Posterior cingulate gyrus (tissue), 11 donors: ENCODE results near the gene SAP30L.

Experiments
- DNase-seq, 10 donors: peaks; one replicate each; pipeline versions ENCODE4 v3.0.0 to v3.0.0-alpha.2; 2020 to 2021; ENCODE audit warnings: mixed read lengths in 3 of 10
- intact Hi-C: fragments of 100-400 bp; cut with DNase I; formaldehyde crosslinking; loops from one replicate; pipeline ENCODE4 v1.15.1; 2023

Gene SAP30L, protein sequence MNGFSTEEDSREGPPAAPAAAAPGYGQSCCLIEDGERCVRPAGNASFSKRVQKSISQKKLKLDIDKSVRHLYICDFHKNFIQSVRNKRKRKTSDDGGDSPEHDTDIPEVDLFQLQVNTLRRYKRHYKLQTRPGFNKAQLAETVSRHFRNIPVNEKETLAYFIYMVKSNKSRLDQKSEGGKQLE

DNA sequence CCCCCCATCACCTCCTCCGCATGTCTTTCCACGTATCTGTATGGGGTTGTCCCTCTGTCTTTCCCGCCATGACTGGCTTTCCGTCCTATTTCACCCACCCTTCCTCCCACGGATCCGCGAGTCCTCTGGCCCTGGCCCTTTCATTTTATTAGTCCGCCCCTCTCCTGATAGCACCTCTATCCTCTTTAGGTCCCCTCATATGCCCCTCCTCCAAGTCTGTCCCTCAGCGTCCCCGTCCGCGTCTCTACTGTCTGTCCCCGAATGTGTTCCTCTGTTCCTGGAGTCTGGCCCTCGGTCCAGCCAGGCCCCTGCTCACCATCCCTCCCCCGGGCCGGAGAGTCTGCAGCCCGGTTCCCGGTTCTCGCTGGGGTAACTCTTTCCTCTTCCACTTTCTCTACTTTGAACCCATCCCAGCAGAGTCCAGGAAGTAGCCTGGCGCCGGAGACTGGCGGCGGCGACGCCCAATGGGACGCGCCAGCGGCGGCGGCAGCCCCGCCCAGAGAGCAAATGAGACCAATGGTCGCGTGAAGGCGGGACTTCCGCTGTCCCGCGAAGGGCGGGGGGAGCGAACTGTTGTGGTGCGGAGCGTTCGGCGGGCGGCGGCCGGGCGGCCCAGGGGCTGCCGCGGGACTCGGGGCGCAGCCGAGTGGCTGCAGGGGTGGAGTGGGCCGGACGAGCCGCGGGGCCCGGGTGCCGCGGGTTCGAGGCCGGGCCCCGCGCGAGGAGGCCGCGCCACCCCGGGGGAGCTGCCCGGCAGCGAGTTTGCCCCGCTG lies at the start of gene SAP30L:
SAP30L (plus strand) TSS at position 576 of the 773 bp plus-strand sequence. CDS start 608 bp downstream, outside the sequence.
- intact Hi-C loops = no loop called here
- peak; percentile 88 to 99 (median 94) for DNase-seq

- peak in 1 of 10 donors; percentile 33 for DNase-seq
- intact Hi-C loops = no loop called here
Observed at GRCh38 chr5:154396128-154396527, 49.7 kb upstream of the SAP30L start.

GRCh38 chr5:154397652-154398406 lies 48.0 kb upstream of the SAP30L start:
- peak in 1 of 10 donors; percentile 79 for DNase-seq
- intact Hi-C loops = no loop called here

DNA sequence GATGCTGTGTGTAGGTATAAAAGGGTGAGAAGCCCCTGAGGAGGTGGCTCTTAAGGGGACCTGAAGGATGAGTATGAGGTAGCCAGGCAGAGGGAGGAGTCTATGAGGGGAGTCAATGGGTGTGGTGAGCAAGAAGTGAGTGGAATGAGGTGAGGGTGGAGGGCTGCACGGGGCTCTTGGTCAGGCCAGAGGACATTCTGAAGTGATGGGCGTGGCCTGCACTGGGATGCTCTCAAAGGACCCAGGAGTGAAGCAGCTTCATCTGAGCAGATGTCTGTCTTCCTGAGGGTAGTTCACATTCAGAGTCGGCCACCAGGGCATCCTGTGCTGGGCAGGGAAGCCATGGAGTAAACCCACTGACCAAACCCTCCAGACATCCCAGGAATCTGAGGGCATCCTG lies 45.1 kb upstream of the SAP30L start:
- intact Hi-C loops = no loop called here

DNA sequence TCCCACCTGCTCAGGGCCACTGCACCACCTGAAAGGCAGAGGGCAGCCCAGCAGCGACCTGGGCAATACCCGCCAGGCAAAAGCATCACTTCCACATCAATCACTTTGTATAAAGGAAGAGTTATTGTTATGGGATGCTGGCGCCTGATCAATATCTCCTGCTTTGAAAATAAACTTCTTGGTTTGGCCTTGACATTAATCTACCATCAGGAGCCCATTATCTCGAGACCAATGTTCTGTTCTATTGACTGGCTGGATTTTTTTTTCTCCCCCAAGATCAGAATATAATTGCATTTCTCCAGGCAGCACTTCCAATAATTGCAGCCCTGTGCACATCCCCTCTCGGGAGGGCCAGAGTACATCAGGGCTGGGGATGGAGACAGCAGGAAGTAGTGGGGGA lies 44.4 kb upstream of the SAP30L start:
- peak in 1 of 10 donors; percentile 34 for DNase-seq
- intact Hi-C loops = no loop called here

More for the DNA sequence above, 45.1 kb upstream of the SAP30L start:
- DNase-seq = peak in 1 of 10 donors; percentile 59

DNA sequence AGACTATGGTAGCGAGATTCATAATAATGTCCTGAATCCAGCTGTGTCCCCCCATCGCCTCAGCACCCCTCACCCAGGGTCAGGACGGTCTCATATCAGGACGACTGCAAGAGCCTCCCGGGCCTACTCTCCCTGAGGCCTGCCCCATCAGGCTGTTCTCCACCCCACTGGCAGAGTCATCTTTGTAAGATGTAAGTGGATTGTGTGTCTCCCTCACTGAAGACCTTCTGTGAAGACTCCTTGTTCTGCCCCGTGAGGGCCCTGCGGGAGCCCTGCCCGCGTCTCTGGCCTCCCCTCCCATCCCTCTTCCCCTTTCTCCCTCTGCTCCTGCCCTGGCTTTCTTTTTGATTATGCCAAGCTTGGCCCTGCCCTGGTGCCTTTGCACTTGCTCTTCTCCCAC lies 43.9 kb upstream of the SAP30L start:
- intact Hi-C loops = no loop called here
- peak in 1 of 10 donors; percentile 52 for DNase-seq

DNA sequence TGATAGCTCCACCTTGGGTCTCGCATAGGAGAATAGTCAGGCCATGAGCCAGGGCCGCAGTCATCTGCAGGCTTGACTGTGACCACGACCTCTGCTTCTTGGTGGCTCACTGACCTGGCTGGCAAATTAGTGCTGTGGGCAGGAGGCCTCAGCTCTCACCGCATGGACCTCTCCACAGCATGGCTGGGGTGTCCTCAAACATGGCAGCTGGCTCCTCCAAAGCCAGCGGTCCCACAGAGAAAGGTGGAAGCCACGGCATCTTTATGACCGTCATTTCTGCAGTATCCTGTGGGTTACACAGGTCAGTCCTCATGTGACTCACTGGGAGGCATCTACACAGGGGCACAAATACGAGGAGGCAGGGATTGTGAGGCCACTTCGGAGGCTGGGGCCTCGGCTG lies 43.2 kb upstream of the SAP30L start:
- peak in 1 of 10 donors; percentile 45 for DNase-seq

DNA sequence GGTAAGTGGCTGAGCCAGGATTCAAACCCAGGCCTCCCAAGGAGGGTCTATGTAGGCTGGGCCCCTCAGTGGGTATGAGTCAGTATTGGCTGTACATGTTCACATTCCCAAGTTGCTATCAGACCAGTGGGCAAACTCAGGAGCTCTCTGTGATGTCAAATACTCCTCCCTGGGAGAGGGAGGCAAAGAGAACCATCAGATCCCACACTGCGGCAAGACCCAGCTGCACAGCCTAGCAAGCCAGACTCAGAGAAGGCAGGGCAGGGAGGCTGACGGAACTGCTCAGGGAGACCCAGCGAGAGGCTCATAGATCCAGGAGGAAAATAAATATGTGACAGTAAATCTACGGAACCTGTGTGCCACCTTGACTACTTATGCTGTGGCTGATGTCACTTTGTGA lies 42.6 kb upstream of the SAP30L start:
- peak in 1 of 10 donors; percentile 29 for DNase-seq
- intact Hi-C loops = no loop called here

More for the DNA sequence above, 43.2 kb upstream of the SAP30L start:
- intact Hi-C loops = no loop called here

DNA sequence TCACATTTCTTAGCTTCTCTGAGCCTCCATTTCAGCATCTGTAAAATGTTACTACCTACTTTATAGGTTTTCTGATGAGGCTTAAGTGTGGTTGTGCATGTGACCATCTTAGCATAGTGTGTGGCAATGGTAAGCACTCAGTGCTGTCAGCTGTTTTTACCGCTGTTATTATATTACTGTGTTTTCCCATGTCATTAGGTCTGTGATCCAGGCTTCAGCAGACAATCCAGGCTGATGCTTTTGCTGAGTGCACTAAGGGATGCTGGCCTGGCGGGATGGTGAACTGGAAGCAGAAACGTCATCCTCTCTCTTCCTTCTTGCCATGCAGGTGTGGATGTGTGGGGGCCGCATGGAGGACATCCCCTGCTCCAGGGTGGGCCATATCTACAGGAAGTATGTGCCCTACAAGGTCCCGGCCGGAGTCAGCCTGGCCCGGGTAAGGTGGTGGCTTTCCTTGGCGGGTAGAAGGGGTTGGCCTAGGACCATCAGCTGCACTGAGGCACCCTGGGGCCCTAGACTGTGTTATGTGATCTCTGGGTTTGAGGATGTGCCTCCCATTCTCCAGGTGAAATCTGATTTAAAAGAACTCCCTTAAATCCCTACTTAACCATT lies 41.9 kb upstream of the SAP30L start:
- intact Hi-C loops = no loop called here
- peak in 1 of 10 donors; percentile 80 for DNase-seq

GRCh38 chr5:154405078-154405792 lies 40.6 kb upstream of the SAP30L start:
- DNase-seq = peak; percentile 70 to 97 (median 84)
- intact Hi-C loops = loop anchor here (1.0 to 5.0 kb wide), 3 partner anchors 213 to 431 kb away; partner anchors contain the start of gene GALNT10

DNA sequence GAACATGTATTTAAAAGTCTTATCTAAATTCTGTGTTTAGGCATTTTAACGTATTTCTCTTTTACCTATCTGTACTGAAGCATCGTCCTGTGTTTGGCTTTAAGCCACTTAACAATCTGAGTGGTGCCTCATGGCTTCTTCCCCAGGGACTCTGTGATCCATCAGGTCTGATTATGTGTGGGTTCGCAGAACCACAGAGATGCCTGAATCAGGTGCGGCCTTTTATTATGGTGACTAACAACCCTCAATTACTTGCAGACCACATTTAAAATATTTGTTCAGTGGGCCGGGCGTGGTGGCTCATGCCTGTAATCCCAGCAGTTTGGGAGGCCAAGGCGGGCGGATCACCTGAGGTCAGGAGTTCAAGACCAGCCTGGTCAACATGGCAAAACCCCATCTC lies 39.6 kb upstream of the SAP30L start:
- DNase-seq = peak in 1 of 10 donors; percentile 15
- intact Hi-C loops = loop anchor here (5.0 kb wide), 1 partner anchor 214 kb away; the partner anchor contains the start of gene GALNT10

DNA sequence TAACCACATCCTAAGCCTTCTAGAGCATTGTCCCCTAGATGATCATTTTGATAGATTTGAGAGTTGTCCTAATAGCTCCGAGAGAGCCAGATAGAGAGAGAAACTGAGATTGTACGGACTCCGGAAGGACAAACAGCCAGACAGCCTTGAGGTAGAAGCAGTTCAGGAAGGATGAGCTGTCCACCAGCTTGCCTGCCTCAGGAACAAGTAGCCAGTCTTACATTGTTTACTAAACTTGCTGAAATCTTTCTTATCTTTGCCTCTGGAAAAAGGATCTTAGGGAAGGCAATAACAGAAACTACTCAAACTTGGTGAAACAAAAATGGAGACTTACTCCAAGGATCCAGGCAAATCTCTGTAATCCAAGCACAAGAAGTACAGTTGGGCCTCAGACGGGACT lies 39.0 kb upstream of the SAP30L start:
- no peak for DNase-seq
- intact Hi-C loops = loop anchor here (5.0 kb wide), 1 partner anchor 215 kb away; the partner anchor contains the start of gene GALNT10

DNA sequence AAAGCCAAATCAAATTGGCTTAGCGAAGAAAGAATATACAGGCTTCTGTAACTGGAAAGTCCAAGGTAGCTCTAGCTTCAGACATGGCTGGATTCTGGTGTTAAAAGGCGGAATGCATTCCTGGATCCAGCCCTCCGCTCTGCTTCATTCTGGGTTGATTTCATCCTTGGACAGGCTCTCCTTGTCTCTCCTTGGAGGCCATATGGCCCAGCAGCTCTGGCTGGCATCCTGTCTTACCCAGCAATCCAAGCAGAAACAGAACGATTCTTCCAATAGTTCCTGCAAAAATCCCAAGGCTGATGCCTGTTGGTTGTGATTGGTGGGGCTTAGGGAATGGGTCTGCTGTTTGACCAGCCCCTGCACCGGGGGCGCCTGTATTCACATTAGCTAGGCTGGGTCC lies 37.0 kb upstream of the SAP30L start:
- peak in 2 of 10 donors; percentile 19 to 30 for DNase-seq
- intact Hi-C loops = loop anchor here (5.0 kb wide), 1 partner anchor 217 kb away; the partner anchor contains the start of gene GALNT10

DNA sequence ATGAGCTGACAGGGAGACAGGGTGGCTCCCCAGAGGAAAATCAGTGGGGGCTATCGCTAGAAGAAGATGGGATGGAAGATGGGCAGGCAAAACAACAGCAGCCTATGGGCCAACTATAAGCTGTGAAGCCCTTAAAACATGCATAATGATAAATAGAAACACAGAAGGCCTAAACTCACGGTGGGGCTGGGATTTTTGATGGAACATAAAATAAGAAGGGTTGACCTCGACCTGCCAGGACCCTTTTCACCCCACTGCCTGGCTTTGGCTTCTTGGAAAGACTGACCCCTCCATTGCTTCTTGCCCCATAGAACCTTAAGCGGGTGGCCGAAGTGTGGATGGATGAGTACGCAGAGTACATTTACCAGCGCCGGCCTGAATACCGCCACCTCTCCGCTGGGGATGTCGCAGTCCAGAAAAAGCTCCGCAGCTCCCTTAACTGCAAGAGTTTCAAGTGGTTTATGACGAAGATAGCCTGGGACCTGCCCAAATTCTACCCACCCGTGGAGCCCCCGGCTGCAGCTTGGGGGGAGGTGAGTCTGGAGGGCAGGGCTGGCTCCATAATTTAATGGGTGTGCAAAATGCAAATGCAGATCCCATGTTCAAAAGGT lies 36.5 kb upstream of the SAP30L start:
- peak in 1 of 10 donors; percentile 64 for DNase-seq
- intact Hi-C loops = loop anchor here (5.0 kb wide), 1 partner anchor 217 kb away; the partner anchor contains the start of gene GALNT10

DNA sequence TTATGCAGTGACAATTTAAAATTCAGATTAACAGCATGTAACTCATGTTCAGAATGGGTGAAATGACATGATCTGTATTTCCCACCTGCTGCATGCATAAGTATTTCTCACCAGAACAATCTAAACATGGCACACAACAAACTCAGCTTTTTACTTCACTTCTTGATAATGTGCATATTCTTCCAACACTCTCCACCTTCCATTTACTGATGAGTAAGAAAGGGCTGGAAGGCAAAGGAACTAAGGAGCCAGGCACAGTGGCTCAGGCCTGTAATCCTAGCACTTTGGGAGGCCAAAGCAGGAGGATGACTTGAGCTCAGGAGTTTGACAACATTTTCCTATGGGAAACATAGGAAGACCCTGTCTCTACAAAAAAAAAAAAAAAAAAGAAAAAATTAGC lies 35.8 kb upstream of the SAP30L start:
- intact Hi-C loops = no loop called here
- DNase-seq = peak in 1 of 10 donors; percentile 35

GRCh38 chr5:154410786-154411185 lies 35.0 kb upstream of the SAP30L start:
- intact Hi-C loops = no loop called here

GRCh38 chr5:154411338-154411737 lies 34.5 kb upstream of the SAP30L start:
- DNase-seq = peak in 1 of 10 donors; percentile 25
- intact Hi-C loops = no loop called here

More at GRCh38 chr5:154410786-154411185, 35.0 kb upstream of the SAP30L start:
- DNase-seq = peak in 1 of 10 donors; percentile 21

- intact Hi-C loops = no loop called here
- no peak for DNase-seq
Observed at GRCh38 chr5:154412316-154412715, 33.5 kb upstream of the SAP30L start.

DNA sequence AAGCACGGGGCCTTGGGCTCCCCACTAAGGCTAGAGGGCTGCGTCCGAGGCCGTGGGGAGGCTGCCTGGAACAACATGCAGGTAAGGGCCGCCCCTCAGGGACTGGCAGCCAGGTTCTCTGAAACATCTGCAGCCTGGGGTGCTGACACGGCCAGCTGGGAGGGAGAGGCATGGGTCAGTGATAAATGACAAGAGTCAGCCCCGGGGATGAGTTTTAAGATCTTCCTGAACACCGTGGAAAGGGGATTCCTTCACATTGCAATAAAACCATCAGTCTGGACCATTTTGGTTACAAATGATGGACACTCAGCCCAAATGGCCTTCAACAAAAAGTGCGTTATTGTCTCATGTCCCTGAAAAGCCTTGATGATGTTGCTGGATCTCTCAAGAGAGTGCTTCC lies 32.9 kb upstream of the SAP30L start:
- intact Hi-C loops = no loop called here
- peak in 1 of 10 donors; percentile 76 for DNase-seq
